ENCODE results near the gene SIK3. TPM values are rescaled to one million over a fixed set of nuclear protein-coding genes. Genes with fewer than 3 reads are reported as not detected.

Gene SIK3
- total RNA-seq, 1 experiment from 2014 or later: 34.4 TPM

DNA sequence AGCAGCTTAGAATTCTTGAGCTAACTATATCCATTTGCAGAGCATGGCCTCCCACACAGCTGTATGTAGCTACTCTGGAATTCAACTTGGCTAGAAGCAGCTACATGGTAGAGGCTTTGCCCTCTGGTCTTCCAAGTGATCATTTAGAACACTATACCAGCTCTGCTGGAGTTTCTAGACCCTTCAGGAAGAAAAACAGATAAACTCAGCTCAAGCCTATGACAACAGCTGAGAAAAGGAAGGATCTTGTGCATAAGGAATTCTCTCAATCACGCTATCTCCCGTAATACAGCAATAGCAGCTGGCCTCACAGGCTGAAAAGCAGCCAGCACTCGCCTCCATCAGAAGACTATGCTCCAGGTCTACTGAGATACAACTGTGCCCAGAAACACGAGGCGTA is 210.2 kb downstream of the SIK3 start:
- Mint-ChIP-seq H3K27me3 (ENCODE audit: low read depth) (no peaks in the 10 kb centered on the region), H3K4me1 (no peaks in the 10 kb centered on the region), H3K9me3 (no peaks in the 10 kb centered on the region), H3K36me3 (peaks cover 9% of the 10 kb centered on the region; the same call in 1 of the 2 replicates), H3K4me3 (no peak overlapping the region), H3K27ac (peak overlapping the region; percentile 7; the same call in 1 of the 2 replicates)
- TF ChIP-seq NFE2L1 (CRISPR knock-in tag; IDR thresholded peaks at IDR 0.05) (no peak), JAZF1 (CRISPR knock-in tag; IDR thresholded peaks at IDR 0.05) (no peak), ZNF423 (CRISPR knock-in tag; IDR thresholded peaks at IDR 0.05) (no peak), KAT7 (CRISPR knock-in tag; IDR thresholded peaks at IDR 0.05; ENCODE audit: borderline replicate concordance) (no peak), ZNF138 (CRISPR knock-in tag; conservative IDR thresholded peaks at IDR 0.05) (no peak), NR2C2 (CRISPR knock-in tag; IDR thresholded peaks at IDR 0.05) (no peak), FOXP1 (CRISPR knock-in tag; IDR thresholded peaks at IDR 0.05; ENCODE audit: borderline replicate concordance) (no peak), NFATC4 (CRISPR knock-in tag; IDR thresholded peaks at IDR 0.05) (no peak), NR1H2 (CRISPR knock-in tag; IDR thresholded peaks at IDR 0.05) (no peak), EMX1 (CRISPR knock-in tag; IDR thresholded peaks at IDR 0.05) (no peak), ELF4 (CRISPR knock-in tag; IDR thresholded peaks at IDR 0.05; ENCODE audit: low read depth) (no peak), GTF2I (CRISPR knock-in tag; conservative IDR thresholded peaks at IDR 0.05) (no peak), TEAD1 (CRISPR knock-in tag; IDR thresholded peaks at IDR 0.05) (no peak), OVOL2 (CRISPR knock-in tag; IDR thresholded peaks at IDR 0.05; ENCODE audit: borderline replicate concordance) (no peak)
- TF ChIP-seq, protein P1, sequence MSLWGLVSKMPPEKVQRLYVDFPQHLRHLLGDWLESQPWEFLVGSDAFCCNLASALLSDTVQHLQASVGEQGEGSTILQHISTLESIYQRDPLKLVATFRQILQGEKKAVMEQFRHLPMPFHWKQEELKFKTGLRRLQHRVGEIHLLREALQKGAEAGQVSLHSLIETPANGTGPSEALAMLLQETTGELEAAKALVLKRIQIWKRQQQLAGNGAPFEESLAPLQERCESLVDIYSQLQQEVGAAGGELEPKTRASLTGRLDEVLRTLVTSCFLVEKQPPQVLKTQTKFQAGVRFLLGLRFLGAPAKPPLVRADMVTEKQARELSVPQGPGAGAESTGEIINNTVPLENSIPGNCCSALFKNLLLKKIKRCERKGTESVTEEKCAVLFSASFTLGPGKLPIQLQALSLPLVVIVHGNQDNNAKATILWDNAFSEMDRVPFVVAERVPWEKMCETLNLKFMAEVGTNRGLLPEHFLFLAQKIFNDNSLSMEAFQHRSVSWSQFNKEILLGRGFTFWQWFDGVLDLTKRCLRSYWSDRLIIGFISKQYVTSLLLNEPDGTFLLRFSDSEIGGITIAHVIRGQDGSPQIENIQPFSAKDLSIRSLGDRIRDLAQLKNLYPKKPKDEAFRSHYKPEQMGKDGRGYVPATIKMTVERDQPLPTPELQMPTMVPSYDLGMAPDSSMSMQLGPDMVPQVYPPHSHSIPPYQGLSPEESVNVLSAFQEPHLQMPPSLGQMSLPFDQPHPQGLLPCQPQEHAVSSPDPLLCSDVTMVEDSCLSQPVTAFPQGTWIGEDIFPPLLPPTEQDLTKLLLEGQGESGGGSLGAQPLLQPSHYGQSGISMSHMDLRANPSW (CRISPR knock-in tag; conservative IDR thresholded peaks at IDR 0.05; ENCODE audit: low read depth): no peak
- TF ChIP-seq, protein P2, sequence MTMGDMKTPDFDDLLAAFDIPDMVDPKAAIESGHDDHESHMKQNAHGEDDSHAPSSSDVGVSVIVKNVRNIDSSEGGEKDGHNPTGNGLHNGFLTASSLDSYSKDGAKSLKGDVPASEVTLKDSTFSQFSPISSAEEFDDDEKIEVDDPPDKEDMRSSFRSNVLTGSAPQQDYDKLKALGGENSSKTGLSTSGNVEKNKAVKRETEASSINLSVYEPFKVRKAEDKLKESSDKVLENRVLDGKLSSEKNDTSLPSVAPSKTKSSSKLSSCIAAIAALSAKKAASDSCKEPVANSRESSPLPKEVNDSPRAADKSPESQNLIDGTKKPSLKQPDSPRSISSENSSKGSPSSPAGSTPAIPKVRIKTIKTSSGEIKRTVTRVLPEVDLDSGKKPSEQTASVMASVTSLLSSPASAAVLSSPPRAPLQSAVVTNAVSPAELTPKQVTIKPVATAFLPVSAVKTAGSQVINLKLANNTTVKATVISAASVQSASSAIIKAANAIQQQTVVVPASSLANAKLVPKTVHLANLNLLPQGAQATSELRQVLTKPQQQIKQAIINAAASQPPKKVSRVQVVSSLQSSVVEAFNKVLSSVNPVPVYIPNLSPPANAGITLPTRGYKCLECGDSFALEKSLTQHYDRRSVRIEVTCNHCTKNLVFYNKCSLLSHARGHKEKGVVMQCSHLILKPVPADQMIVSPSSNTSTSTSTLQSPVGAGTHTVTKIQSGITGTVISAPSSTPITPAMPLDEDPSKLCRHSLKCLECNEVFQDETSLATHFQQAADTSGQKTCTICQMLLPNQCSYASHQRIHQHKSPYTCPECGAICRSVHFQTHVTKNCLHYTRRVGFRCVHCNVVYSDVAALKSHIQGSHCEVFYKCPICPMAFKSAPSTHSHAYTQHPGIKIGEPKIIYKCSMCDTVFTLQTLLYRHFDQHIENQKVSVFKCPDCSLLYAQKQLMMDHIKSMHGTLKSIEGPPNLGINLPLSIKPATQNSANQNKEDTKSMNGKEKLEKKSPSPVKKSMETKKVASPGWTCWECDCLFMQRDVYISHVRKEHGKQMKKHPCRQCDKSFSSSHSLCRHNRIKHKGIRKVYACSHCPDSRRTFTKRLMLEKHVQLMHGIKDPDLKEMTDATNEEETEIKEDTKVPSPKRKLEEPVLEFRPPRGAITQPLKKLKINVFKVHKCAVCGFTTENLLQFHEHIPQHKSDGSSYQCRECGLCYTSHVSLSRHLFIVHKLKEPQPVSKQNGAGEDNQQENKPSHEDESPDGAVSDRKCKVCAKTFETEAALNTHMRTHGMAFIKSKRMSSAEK (CRISPR knock-in tag; IDR thresholded peaks at IDR 0.05; ENCODE audit: borderline replicate concordance): no peak
- TF ChIP-seq, protein P3, sequence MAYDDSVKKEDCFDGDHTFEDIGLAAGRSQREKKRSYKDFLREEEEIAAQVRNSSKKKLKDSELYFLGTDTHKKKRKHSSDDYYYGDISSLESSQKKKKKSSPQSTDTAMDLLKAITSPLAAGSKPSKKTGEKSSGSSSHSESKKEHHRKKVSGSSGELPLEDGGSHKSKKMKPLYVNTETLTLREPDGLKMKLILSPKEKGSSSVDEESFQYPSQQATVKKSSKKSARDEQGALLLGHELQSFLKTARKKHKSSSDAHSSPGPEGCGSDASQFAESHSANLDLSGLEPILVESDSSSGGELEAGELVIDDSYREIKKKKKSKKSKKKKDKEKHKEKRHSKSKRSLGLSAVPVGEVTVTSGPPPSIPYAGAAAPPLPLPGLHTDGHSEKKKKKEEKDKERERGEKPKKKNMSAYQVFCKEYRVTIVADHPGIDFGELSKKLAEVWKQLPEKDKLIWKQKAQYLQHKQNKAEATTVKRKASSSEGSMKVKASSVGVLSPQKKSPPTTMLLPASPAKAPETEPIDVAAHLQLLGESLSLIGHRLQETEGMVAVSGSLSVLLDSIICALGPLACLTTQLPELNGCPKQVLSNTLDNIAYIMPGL (CRISPR knock-in tag; IDR thresholded peaks at IDR 0.05): no peak
- TF ChIP-seq, protein P4, sequence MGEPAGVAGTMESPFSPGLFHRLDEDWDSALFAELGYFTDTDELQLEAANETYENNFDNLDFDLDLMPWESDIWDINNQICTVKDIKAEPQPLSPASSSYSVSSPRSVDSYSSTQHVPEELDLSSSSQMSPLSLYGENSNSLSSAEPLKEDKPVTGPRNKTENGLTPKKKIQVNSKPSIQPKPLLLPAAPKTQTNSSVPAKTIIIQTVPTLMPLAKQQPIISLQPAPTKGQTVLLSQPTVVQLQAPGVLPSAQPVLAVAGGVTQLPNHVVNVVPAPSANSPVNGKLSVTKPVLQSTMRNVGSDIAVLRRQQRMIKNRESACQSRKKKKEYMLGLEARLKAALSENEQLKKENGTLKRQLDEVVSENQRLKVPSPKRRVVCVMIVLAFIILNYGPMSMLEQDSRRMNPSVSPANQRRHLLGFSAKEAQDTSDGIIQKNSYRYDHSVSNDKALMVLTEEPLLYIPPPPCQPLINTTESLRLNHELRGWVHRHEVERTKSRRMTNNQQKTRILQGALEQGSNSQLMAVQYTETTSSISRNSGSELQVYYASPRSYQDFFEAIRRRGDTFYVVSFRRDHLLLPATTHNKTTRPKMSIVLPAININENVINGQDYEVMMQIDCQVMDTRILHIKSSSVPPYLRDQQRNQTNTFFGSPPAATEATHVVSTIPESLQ (CRISPR knock-in tag; IDR thresholded peaks at IDR 0.05): no peak
- TF ChIP-seq, protein P5, sequence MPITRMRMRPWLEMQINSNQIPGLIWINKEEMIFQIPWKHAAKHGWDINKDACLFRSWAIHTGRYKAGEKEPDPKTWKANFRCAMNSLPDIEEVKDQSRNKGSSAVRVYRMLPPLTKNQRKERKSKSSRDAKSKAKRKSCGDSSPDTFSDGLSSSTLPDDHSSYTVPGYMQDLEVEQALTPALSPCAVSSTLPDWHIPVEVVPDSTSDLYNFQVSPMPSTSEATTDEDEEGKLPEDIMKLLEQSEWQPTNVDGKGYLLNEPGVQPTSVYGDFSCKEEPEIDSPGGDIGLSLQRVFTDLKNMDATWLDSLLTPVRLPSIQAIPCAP (CRISPR knock-in tag; IDR thresholded peaks at IDR 0.05): no peak
- no peak for ATAC-seq
- DNase-seq (ENCODE audit: low spot score): no peak
- ChIA-PET POLR2A (interaction anchor here (0.6 kb wide), 1 partner anchor 743 kb away, joined by 4 read pairs; no protein-coding TSS in a partner anchor), CTCF (interaction anchor here (0.8 to 1.4 kb wide), 4 partner anchors 8 to 294 kb away, joined by 3 to 5 read pairs (median 3); no protein-coding TSS in a partner anchor)

All from WTC11 (cell line).